NCI-H345 (cell line): Measurements from ENCODE around the gene TTLL6.

Experiments
- DNase-seq: peaks from one replicate; lab custom pipeline; 2025; lab: John Stamatoyannopoulos, UW

Gene TTLL6

GRCh38 chr17:48759288-48759687 lies 57.7 kb downstream of the TTLL6 start:
- no peak for DNase-seq

- no peak for DNase-seq
Measured at GRCh38 chr17:48757524-48757961, 59.5 kb downstream of the TTLL6 start.

- peak; percentile 44 for DNase-seq
Measured at GRCh38 chr17:48756830-48757251, 60.2 kb downstream of the TTLL6 start.

- DNase-seq, result no peak
Measured at GRCh38 chr17:48755356-48755755, 61.7 kb downstream of the TTLL6 start.

- no peak for DNase-seq
Measured at GRCh38 chr17:48754500-48755261, 62.3 kb downstream of the TTLL6 start.

- no peak for DNase-seq
Measured at GRCh38 chr17:48753794-48754499, 63.1 kb downstream of the TTLL6 start.

GRCh38 chr17:48752399-48753288 lies 64.4 kb downstream of the TTLL6 start:
- DNase-seq, result no peak

- no peak for DNase-seq
Measured at GRCh38 chr17:48751733-48752398, 65.2 kb downstream of the TTLL6 start.

- DNase-seq, result no peak
Measured at GRCh38 chr17:48751172-48751571, 65.9 kb downstream of the TTLL6 start.

GRCh38 chr17:48749621-48750553 lies 67.1 kb downstream of the TTLL6 start:
- no peak for DNase-seq

- DNase-seq, result no peak
Measured at GRCh38 chr17:48748718-48749566, 68.1 kb downstream of the TTLL6 start.

GRCh38 chr17:48747445-48748363 lies 69.3 kb downstream of the TTLL6 start:
- DNase-seq, result no peak

- DNase-seq, result no peak
Measured at GRCh38 chr17:48746916-48747444, 70.0 kb downstream of the TTLL6 start.

- peak; percentile 19 for DNase-seq
Measured at GRCh38 chr17:48745381-48746275, 71.4 kb downstream of the TTLL6 start.

GRCh38 chr17:48740537-48740936 lies 76.5 kb downstream of the TTLL6 start:
- DNase-seq, result no peak

- DNase-seq, result no peak
Measured at GRCh38 chr17:48738803-48739526, 78.1 kb downstream of the TTLL6 start.

- DNase-seq, result no peak
Measured at GRCh38 chr17:48738424-48738802, 78.6 kb downstream of the TTLL6 start.
